Erythroblast (primary cell): Measurements from ENCODE around the gene PKDCC.

Experiments
- GATA1 ChIP-seq: IDR thresholded peaks from 2 replicates; pipeline ENCODE4 v1.6.1; 2011; ENCODE audit warnings: low read depth, mild to moderate bottlenecking, control low read depth, low read length, moderate library complexity
- POLR2A ChIP-seq: IDR thresholded peaks from 2 replicates; pipeline ENCODE4 v1.6.1; 2011; ENCODE audit warnings: mild to moderate bottlenecking, low read length

GRCh38 chr2:42098571-42099437 is 51.0 kb downstream of the PKDCC start:
- no peak for TF ChIP-seq POLR2A
- TF ChIP-seq GATA1 = no peak
